ENCODE measurements around the gene AKAP11. TPM values are rescaled to one million over a fixed set of nuclear protein-coding genes. Genes with fewer than 3 reads are reported as not detected.

AKAP11 gene
- total and polyA plus RNA-seq, 2 of the 4 experiments (the other 2 are of a cell fraction), result 8.0 to 19.7 TPM

- POLR2A ChIA-PET (ENCODE audit: unreplicated experiment), result no interaction called here
Observed at GRCh38 chr13:42367831-42368230, 95.9 kb downstream of the AKAP11 start.

More at GRCh38 chr13:42367831-42368230, 95.9 kb downstream of the AKAP11 start:
- H2AK9ac ChIP-seq (replicated peaks; ENCODE audit: low read depth, low read length, poor library complexity), result no peak overlapping the region
- no peak overlapping the region for H2BK20ac ChIP-seq (ENCODE audit: low read depth, low read length)
- no peak overlapping the region for H4K91ac ChIP-seq (ENCODE audit: insufficient read depth, low read depth, low read length)
- H3K27me3 ChIP-seq (ENCODE audit: control insufficient read depth, insufficient read depth, low read length), result no peaks in the 10 kb centered on the region; the same call in none of the 2 replicates
- H2AK5ac ChIP-seq (ENCODE audit: low read depth, low read length), result no peak overlapping the region
- CTCF ChIA-PET, result no interaction called here
- H2BK120ac ChIP-seq (ENCODE audit: low read depth, low read length), result no peak overlapping the region
- BruUV-seq (replicated peaks), result no TSS peak
- no peak overlapping the region for H3K23ac ChIP-seq (ENCODE audit: low read depth, low read length)
- no peak overlapping the region for H3K56ac ChIP-seq (ENCODE audit: extremely low read depth, insufficient read depth, low read length)
- no peak overlapping the region for H2BK5ac ChIP-seq (ENCODE audit: low read depth, low read length, poor library complexity, severe bottlenecking)
- dilution Hi-C loops (cut with HindIII; ENCODE audit: low sequenced_read_pairs, unreplicated experiment), result no loop called here
- ATAC-seq (ENCODE audit: low read depth) (no peak), DNase-seq (no peak)
- H3K4me3 ChIP-seq (ENCODE audit: insufficient read depth, low read depth, low read length), result no peak overlapping the region
- no peak overlapping the region for H3K27ac ChIP-seq (ENCODE audit: insufficient read depth, low read length)
- no peak overlapping the region for H2BK15ac ChIP-seq (ENCODE audit: low read depth, low read length)
- no peak overlapping the region for H3K18ac ChIP-seq (ENCODE audit: low read depth, low read length)
- intact Hi-C loops (cut with micrococcal nuclease), result no loop called here
- no peak overlapping the region for H4K5ac ChIP-seq (ENCODE audit: low read depth, low read length)
- H3K14ac ChIP-seq (replicated peaks; ENCODE audit: low read depth, low read length), result no peak overlapping the region
- no peak overlapping the region for H3K4ac ChIP-seq (ENCODE audit: low read depth, low read length)
- no peaks in the 10 kb centered on the region for H4K20me1 ChIP-seq (ENCODE audit: insufficient read depth, low read length)
- H3K9me3 ChIP-seq (ENCODE audit: control insufficient read depth, insufficient read depth, low read length), result no peaks in the 10 kb centered on the region
- TF ChIP-seq ELK1 (IDR thresholded peaks at IDR 0.05; ENCODE audit: borderline replicate concordance, low read depth, low read length) (no peak), RFX5 (IDR thresholded peaks at IDR 0.05; ENCODE audit: low read depth, low read length) (no peak), CEBPB (IDR thresholded peaks at IDR 0.05; ENCODE audit: low read depth, low read length) (no peak), RCOR1 (IDR thresholded peaks at IDR 0.05; ENCODE audit: insufficient replicate concordance, low read length) (no peak), FOS (IDR thresholded peaks at IDR 0.05; ENCODE audit: low read depth, low read length) (no peak), MAFK (IDR thresholded peaks at IDR 0.05; ENCODE audit: low read depth, low read length) (no peak), RAD21 (IDR thresholded peaks at IDR 0.05; ENCODE audit: low read length) (no peak), BHLHE40 (IDR thresholded peaks at IDR 0.05; ENCODE audit: low read depth, low read length) (no peak), SMC3 (IDR thresholded peaks at IDR 0.05; ENCODE audit: low read depth, low read length) (no peak)
- H3K36me3 ChIP-seq (ENCODE audit: control insufficient read depth, insufficient read depth, low read length), result no peaks in the 10 kb centered on the region
- H3K9me1 ChIP-seq (ENCODE audit: insufficient read depth, low read length), result no peaks in the 10 kb centered on the region
- no peaks in the 10 kb centered on the region for H3K4me1 ChIP-seq (ENCODE audit: control insufficient read depth, insufficient read depth, low read length)
- no peak overlapping the region for H3K9ac ChIP-seq (ENCODE audit: low read depth, low read length)
- no CpG with 5 or more reads among the region's 2 CpGs for WGBS, 2 experiments (ENCODE audit: extremely low coverage in 2 of 2, insufficient read length in 1 of 2)
- in situ Hi-C loops (cut with MboI; ENCODE audit: low sequenced_read_pairs), result no loop called here
- no peak overlapping the region for H2AFZ ChIP-seq (replicated peaks; ENCODE audit: low read length, poor library complexity)
- H3K79me1 ChIP-seq (ENCODE audit: low read depth in 1 of 2, low read length in 2 of 2), result no peaks in the 10 kb centered on the region
- H3K4me2 ChIP-seq (ENCODE audit: low read depth, low read length), result no peak overlapping the region
- no peak overlapping the region for H4K8ac ChIP-seq (ENCODE audit: low read depth in 2 of 2, low read length in 2 of 2)

Data from IMR-90 (cell line).